ENCODE data around the gene UNC79. TPM values are rescaled to one million over a fixed set of nuclear protein-coding genes. Genes with fewer than 3 reads are reported as not detected.
"Not testable (repeated sequence)": the region's sequence is repeated elsewhere in the genome, so short reads cannot be mapped to it uniquely, and the experiment has no call there.

The UNC79 gene
- under 1 TPM in 3 of 4 donors, not detected in 1; 0.13 to 0.16 (median 0.15) TPM for total RNA-seq

GRCh38 chr14:93430315-93431035, at the start of gene UNC79:
TSS of gene UNC79 (plus strand) at chr14:93430939. CDS start at chr14:93431030, 91 bp downstream.
- no peak for ATAC-seq

DNA sequence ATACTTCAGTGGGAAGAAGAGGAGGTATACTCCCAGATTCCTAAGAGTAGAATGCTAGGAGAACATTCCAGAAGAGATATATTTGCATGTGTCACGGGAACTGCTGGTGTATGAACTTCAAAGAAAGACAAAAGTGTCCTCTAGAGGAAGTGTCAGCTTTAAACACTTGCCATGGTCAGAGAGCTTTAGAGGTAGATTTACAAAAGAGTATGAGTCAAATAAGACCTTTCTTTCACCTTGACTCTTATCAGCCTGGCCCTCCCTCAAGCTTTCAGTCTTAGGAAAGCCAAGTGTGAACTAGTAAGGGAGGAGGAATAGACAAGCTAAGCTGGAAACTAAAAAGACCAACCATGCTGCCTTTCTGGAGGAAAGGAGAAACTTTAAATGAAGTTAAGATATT, 49.1 kb upstream of the UNC79 start:
- no peaks in the 10 kb centered on the region for H3K36me3 ChIP-seq
- no peak overlapping the region for H3K27ac ChIP-seq
- WGBS, 2 donors (ENCODE audit: low coverage in 1 of 2) = 41 to 60% methylated on average over 1 of the region's 1 CpG
- no peaks in the 10 kb centered on the region for H3K9me3 ChIP-seq
- no peak for TF ChIP-seq EP300 (IDR thresholded peaks at IDR 0.05)
- TF ChIP-seq POLR2AphosphoS5 (IDR thresholded peaks at IDR 0.05) = no peak
- TF ChIP-seq POLR2A (IDR thresholded peaks at IDR 0.05) = no peak
- TF ChIP-seq, protein P1, sequence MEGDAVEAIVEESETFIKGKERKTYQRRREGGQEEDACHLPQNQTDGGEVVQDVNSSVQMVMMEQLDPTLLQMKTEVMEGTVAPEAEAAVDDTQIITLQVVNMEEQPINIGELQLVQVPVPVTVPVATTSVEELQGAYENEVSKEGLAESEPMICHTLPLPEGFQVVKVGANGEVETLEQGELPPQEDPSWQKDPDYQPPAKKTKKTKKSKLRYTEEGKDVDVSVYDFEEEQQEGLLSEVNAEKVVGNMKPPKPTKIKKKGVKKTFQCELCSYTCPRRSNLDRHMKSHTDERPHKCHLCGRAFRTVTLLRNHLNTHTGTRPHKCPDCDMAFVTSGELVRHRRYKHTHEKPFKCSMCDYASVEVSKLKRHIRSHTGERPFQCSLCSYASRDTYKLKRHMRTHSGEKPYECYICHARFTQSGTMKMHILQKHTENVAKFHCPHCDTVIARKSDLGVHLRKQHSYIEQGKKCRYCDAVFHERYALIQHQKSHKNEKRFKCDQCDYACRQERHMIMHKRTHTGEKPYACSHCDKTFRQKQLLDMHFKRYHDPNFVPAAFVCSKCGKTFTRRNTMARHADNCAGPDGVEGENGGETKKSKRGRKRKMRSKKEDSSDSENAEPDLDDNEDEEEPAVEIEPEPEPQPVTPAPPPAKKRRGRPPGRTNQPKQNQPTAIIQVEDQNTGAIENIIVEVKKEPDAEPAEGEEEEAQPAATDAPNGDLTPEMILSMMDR (IDR thresholded peaks at IDR 0.05) = no peak
- ATAC-seq = no peak
- H3K4me3 ChIP-seq = no peak overlapping the region
- H3K4me1 ChIP-seq = no peaks in the 10 kb centered on the region
- no peaks in the 10 kb centered on the region for H3K27me3 ChIP-seq

More at GRCh38 chr14:93430315-93431035, at the start of gene UNC79:
- Histone ChIP-seq H3K9me3 (peaks cover 0 to 24% (median 0%) of the 10 kb centered on the region in 3 donors), H3K4me3 (peak within 1 kb of the TSS in 1 of 2 donors; percentile 15), H3K4me1 (peaks cover 0 to 13% (median 0%) of the 10 kb centered on the region in 3 donors), H3K27me3 (peaks cover 56% of the 10 kb centered on the region), H3K27ac (no peak within 1 kb of the TSS), H3K36me3 (no peaks in the 10 kb centered on the region)
- TF ChIP-seq POLR2AphosphoS5 (IDR thresholded peaks at IDR 0.05) = no peak
- no peak for TF ChIP-seq EP300 (IDR thresholded peaks at IDR 0.05)
- TF ChIP-seq, protein P1 (IDR thresholded peaks at IDR 0.05) = no peak
- no peak for TF ChIP-seq POLR2A (IDR thresholded peaks at IDR 0.05)
- 0 to 4% methylated on average over 1 to 19 of the region's 51 CpGs for WGBS, 2 donors (ENCODE audit: low coverage in 1 of 2)

DNA sequence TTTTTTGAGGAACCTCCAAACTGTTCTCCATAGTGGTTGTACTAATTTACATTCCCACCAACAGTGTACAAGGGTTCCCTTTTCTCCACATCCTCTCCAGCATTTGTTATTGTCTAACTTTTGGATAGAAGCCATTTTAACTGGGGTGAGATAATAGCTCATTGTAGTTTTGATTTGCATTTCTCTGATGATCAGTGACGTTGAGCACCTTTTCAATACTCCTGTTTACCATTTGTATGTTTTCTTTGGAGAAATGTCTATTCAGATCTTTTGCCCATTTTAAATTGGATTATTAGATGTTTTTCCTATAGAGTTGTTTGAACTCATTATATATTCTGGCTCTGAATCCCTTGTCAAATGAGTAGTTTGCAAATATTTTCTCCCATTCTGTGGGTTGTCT, 46.5 kb upstream of the UNC79 start:
- H3K9me3 ChIP-seq, H3K27me3 ChIP-seq, ATAC-seq, H3K4me1 ChIP-seq, H3K36me3 ChIP-seq, H3K27ac ChIP-seq, H3K4me3 ChIP-seq: not testable (repeated sequence)
- 31 to 50% methylated on average over 1 of the region's 1 CpG for WGBS, 2 donors (ENCODE audit: low coverage in 1 of 2)

DNA sequence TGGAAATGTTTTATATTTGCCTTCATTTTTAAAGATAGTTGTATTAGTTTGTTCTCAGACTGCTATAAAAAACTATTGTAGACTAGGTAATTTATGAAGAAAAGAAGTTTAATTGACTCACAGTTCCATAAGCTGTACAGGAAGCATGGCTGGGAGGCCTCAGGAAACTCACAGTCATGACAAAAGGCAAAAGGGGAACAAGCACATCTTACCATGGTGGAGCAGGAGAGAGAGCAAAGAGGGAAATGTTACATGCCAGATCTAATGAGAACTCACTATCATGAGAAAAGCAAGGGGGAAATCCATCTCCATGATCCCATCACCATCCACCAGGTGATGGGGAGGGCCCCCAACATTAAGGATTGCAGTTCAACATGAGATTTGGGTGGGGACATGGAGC, 35.5 kb upstream of the UNC79 start:
- ATAC-seq = no peak
- H3K4me3 ChIP-seq = no peak overlapping the region
- TF ChIP-seq POLR2AphosphoS5 (IDR thresholded peaks at IDR 0.05) (no peak), EP300 (IDR thresholded peaks at IDR 0.05) (no peak), POLR2A (IDR thresholded peaks at IDR 0.05) (no peak)
- TF ChIP-seq, protein P1 (IDR thresholded peaks at IDR 0.05) = no peak

DNA sequence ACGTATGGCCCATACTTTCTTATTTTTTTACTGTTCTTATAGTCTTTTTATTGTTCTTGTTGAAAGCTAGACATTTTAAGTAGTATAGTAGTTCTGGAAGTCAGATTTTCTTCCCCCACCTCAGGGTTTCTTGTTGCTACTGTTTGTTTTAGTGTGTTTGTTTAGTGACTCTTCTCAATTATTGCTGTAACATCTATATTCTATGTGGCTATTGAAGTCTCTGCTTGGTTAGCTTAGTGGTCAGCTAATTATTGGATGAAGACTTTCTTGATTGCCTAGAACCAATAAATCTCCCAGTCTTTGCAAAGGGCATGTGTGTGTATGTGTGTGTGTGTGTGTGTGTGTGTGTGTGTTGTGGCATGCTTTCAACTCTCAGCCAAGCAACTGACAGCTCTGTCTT, 34.3 kb upstream of the UNC79 start:
- 83 to 100% methylated on average over 1 of the region's 1 CpG for WGBS, 2 donors (ENCODE audit: low coverage in 1 of 2)
- TF ChIP-seq, protein P1 (IDR thresholded peaks at IDR 0.05) = no peak
- TF ChIP-seq POLR2A (IDR thresholded peaks at IDR 0.05) (no peak), POLR2AphosphoS5 (IDR thresholded peaks at IDR 0.05) (no peak), EP300 (IDR thresholded peaks at IDR 0.05) (no peak)
- no peak for ATAC-seq
- Histone ChIP-seq H3K27me3 (peaks cover 2% of the 10 kb centered on the region), H3K9me3 (peaks cover 0 to 15% (median 0%) of the 10 kb centered on the region in 3 donors), H3K4me3 (no peak overlapping the region), H3K4me1 (no peaks in the 10 kb centered on the region), H3K27ac (no peak overlapping the region), H3K36me3 (no peaks in the 10 kb centered on the region)

More for the DNA sequence above, 35.5 kb upstream of the UNC79 start:
- H3K27me3 ChIP-seq = no peaks in the 10 kb centered on the region
- H3K27ac ChIP-seq = no peak overlapping the region
- no peaks in the 10 kb centered on the region for H3K36me3 ChIP-seq
- H3K4me1 ChIP-seq = no peaks in the 10 kb centered on the region
- peaks cover 0 to 15% (median 0%) of the 10 kb centered on the region in 3 donors for H3K9me3 ChIP-seq
